ENCODE data around the gene PTPRT.

Gene PTPRT

DNA sequence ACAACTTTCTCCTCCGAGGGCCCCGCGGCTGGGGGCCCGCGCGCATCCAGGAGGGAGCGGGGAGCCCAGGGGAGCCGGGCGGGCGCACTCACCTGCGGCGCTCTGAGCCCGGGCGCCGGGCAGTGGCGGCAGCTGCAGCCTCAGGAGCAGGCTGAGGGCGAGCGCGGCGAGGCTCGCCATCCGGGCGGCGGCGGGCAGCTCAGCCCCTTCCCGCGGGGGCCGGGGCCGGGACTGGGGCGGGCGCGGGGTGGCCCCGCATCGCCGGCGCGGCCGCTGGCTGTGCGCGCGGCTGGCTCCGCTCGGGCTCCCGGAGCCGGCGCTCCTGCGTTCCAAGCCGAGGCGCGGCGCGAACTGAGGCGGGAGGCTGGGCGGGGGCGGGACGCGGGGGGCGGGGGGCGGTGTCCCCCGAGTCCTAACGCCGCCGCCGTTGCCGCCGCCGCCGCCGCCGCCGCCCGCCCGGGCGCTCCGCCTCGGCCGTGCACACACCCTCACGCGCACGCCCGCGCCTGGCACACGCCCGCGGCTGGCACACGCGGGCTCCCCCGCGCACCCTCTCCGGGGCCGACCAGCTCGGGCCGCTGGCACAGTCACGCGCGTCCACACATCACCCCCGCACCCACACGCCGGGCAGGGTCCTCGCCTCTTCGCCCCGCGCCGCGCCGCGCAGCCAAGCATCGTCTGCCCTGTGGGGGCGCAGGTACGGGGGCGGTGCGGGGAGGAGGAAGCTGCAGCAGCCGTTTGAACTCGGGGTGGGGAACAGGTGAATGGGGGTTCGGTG lies at the start of gene PTPRT:
PTPRT (minus strand) TSS at position 353 of the 778 bp plus-strand sequence; CDS start at position 180, 173 bp downstream.
- TF ChIP-seq ZNF274 (IDR thresholded peaks at IDR 0.05; ENCODE audit: low read depth, low read length), result no peak
- no peak within 1 kb of the TSS for H3K4me3 ChIP-seq (ENCODE audit: low read length)

DNA sequence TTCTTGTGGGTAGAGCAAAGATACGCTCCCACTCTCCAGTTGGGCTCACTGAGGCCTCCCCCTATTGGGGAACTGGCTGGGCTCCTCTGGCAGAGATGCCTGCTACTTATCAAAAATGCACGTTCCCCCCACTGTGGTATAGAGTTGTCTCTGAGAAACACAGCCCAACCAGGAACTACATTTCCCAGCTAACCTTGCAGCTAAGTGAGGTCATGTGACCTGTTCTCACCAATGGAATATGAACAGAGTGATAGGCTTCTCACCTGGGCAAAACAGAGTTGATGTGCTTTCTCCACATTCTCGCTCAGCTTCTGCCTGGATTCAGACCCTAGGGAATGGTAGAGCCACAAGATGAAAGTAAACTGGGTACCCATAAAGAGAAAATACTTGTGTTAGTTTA lies 49.1 kb upstream of the PTPRT start:
- no peak overlapping the region for H3K4me3 ChIP-seq (ENCODE audit: low read length)
- TF ChIP-seq ZNF274 (IDR thresholded peaks at IDR 0.05; ENCODE audit: low read depth, low read length), result no peak

DNA sequence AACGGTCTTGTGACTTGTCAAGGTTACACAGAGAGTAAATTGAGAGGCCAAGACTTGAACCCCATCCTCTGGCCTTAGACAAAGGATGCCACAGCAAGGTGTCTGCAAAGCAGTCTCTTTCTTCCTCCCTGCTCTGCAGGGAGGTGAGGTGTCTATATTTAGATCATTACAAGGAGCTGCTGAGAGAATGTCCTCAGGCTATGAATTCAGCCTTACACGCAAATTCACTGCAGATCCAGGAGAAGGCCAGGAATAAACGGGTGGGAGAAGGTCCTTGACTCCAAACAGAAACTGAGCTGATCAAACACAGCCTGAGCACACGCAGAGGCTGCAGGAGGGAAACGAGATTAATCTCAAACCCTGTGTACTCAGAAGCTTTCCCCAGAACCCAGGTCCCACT lies 48.6 kb upstream of the PTPRT start:
- TF ChIP-seq ZNF274 (IDR thresholded peaks at IDR 0.05; ENCODE audit: low read depth, low read length), result no peak
- H3K4me3 ChIP-seq (ENCODE audit: low read length), result no peak overlapping the region

DNA sequence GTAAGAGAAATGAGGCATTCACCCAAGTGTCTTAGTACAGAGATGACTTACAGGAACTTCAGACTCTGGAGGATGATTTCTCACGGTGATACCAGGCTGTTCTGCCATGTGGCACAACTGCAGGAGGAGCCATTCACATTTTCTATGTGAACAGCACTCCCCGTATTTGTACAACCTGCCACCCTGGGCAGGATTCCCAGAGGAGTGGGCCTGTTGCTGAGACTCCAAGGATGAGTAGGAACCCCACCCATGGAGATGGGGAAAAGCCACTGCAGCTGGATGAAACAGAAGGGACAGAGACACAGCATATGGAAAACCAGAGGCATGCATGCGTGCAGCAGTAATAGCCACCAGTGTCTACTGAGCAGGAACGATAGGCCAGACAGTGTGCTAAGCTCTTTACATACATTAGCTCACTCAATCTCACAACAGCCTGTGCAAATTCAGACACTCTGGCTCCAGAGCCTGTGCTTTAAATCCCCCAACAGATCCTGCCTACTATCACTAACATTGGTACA lies 48.0 kb upstream of the PTPRT start:
- no peak for TF ChIP-seq ZNF274 (IDR thresholded peaks at IDR 0.05; ENCODE audit: low read depth, low read length)
- no peak overlapping the region for H3K4me3 ChIP-seq (ENCODE audit: low read length)

DNA sequence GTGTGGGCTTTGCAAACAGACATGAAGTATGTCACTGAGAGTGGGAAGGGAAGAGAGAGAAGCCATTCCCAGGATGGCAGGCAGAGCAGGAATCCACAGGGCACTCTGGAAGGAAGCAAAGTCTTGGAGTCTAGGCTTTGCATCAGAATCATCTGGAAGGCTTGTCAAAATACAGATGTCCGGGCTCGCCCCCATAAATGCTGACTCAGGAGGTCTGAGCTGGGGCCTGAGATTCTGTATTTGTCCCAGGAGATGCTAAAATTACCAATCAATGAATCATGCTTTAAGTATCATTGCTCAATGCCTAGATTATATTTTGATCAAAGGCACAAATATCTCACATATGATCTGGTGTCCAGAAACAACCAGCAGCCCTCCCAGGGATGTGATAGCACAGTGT lies 46.3 kb upstream of the PTPRT start:
- TF ChIP-seq ZNF274 (IDR thresholded peaks at IDR 0.05; ENCODE audit: low read depth, low read length), result no peak
- H3K4me3 ChIP-seq (ENCODE audit: low read length), result no peak overlapping the region

DNA sequence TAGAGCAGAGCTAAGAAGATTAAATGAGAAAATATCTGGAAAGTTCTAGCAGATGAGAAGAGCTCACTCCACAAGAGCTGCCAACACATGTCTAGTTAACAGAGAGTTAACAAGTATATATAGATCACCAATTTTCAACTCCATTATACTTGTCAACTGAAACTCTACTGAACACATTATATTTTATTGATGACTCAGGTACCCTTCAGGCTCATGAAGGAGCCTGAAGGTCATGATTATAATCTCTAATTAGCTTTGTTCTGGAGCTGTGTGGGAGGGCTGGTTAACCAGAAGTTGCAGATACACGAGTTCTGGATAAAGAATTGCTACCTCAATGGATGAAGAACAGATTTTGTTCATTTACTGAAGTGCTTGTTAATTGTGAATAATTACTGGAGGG lies 42.1 kb upstream of the PTPRT start:
- TF ChIP-seq ZNF274 (IDR thresholded peaks at IDR 0.05; ENCODE audit: low read depth, low read length), result no peak
- H3K4me3 ChIP-seq (ENCODE audit: low read length), result no peak overlapping the region

DNA sequence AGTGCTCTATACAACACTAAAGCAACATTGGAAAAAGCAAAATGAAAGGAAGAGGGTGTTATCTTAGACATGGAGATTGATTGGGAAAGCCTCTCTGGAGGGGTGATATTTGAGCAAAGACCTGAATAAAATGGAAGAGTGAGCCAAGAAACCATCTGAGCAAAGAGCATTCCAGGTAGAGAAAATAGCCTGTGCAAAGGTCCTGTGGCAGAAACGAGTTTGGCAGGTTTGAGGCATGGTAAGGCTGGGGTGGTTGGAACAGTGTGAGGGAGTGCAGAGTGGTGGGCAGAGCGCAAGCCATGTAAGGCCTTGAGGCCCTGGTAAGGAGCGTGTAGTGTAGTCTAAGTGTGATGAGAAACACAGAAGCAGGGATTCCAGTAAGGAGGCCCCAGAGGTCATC lies 40.0 kb upstream of the PTPRT start:
- TF ChIP-seq ZNF274 (IDR thresholded peaks at IDR 0.05; ENCODE audit: low read depth, low read length), result no peak
- no peak overlapping the region for H3K4me3 ChIP-seq (ENCODE audit: low read length)

DNA sequence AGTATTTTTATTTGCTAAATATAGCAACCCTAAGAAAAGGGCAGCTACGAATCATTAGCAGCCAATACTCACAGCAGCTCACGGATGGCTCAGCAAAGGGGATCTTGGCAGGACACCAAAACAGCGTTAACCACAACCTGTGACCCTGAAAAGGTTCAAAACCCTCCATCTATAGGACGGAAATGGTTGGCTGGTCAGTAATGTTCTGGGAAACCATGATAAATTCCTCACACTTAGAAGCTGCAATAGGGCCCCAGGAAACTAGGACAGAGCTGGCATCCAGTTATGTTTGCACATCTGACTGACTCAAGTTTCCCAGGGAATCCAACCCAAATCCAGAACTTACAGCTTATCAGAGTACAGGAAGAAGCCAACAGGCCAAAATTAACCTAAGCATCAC lies 30.9 kb upstream of the PTPRT start:
- H3K4me3 ChIP-seq (ENCODE audit: low read length), result no peak overlapping the region
- no peak for TF ChIP-seq ZNF274 (IDR thresholded peaks at IDR 0.05; ENCODE audit: low read depth, low read length)

DNA sequence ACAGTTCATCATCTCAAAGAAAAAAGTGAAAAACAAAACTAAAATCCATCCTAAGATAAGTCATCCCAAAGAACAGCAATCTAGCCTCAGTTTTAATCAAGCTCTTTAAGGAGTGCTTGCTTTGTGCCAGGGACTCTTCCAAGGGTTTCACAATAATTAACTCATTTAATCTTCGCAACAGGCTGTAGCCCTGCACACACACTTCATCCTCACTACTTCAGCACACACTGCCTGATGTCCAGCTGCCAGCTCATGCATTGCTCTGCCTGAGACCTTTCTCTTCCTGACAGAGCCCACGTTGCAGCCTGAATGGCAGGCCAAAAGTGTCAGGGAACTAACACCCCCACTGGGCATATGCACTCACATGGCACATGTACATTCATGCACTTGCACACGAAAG lies 21.2 kb upstream of the PTPRT start:
- H3K4me3 ChIP-seq (ENCODE audit: low read length), result no peak overlapping the region
- TF ChIP-seq ZNF274 (IDR thresholded peaks at IDR 0.05; ENCODE audit: low read depth, low read length), result no peak

DNA sequence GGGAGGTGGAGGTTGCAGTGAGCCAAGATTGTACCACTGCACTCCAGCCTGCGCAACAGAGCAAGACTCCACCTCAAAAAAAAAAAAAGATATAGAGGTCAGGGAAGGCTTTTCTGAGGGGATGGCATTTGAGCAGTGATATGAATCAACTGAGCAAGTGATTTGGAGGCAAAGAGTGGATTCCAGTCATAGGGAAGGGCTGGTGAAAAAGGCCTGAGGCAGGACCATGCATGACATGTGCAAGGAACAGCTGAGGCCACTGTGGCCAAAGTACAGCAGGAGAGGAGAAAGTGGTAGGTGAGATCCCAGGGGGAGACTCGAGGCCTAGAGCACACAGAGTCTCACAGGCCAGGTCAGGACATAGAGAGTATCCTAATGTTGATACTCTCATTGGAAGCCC lies 20.1 kb upstream of the PTPRT start:
- TF ChIP-seq ZNF274 (IDR thresholded peaks at IDR 0.05; ENCODE audit: low read depth, low read length), result no peak
- no peak overlapping the region for H3K4me3 ChIP-seq (ENCODE audit: low read length)

DNA sequence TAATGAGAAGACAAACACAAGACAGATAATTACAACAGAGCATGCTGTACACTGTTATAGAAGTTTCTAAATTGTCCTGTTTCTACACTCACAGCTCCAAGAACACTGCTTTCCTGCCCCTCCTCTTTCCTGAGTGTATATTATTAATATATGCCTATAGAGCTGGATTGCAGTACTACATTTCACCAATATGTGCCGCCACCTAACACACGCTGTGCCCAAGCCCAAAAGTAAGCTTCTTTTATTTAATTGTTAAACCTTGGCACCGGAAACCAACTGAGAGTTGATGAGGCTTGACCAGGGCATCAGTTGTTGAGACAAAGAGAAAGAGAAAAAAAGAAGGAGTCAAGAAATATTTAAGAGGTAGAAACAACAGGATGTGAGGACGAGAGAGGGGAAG lies 16.0 kb upstream of the PTPRT start:
- H3K4me3 ChIP-seq (ENCODE audit: low read length), result no peak overlapping the region
- TF ChIP-seq ZNF274 (IDR thresholded peaks at IDR 0.05; ENCODE audit: low read depth, low read length), result no peak

DNA sequence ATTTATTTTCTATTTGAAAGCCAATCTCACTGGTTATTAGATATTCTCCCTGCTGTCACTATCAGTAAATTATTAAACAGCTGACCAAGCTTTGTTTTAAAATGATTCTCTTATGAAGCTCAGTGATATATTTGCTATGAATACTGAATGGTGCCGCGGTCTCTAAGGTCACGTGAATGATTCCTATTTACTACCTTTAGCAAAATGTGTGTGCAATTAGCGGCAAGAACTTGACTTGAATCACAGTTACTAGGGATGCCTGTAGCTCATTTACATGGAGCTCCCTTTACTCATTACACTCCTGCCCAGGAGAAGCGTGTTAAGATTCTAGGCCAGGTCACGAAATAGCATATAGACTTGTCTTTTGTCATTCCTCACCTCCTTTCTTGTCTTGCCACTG lies 12.4 kb upstream of the PTPRT start:
- H3K4me3 ChIP-seq (ENCODE audit: low read length), result no peak overlapping the region
- TF ChIP-seq ZNF274 (IDR thresholded peaks at IDR 0.05; ENCODE audit: low read depth, low read length), result no peak

DNA sequence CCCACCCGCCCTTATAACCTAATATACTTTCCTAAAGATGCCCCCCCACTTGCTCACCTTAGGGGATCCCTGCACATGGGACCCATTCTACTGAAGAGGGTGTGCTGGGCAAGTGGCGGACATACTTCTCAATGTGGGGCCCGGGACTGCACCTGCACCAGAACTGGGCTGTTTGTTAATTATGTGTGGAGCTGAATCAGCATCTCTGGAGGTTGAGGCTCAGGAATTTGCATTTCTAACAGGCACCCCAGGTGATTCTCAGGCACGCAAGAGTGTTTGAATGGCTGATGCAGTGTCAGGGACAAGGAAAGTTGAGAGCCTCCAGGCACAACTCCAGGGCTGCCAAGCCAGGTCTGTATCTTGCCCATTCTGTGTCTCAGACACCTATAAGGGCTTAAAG lies 8.9 kb upstream of the PTPRT start:
- no peak overlapping the region for H3K4me3 ChIP-seq (ENCODE audit: low read length)
- no peak for TF ChIP-seq ZNF274 (IDR thresholded peaks at IDR 0.05; ENCODE audit: low read depth, low read length)

DNA sequence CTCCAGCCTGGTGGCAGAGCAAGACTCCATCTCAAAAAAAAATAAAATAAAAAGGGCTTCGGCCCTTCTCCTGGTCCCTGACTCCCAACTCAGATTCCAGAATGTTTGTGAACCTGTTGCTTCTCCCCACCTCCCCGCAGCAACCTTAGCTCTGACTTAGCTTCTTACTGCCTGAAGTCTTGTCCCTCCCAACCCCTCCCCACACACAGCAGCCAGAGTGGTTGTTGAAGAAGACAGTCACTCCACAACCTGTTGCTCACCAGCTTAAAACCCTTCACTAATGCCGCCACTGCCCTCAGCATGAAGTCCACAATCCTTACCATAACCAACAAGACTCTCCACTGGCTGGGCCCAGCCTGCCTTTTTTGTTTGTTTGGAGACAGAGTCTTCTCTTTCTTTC lies 6.5 kb upstream of the PTPRT start:
- TF ChIP-seq ZNF274 (IDR thresholded peaks at IDR 0.05; ENCODE audit: low read depth, low read length), result no peak
- no peak overlapping the region for H3K4me3 ChIP-seq (ENCODE audit: low read length)

DNA sequence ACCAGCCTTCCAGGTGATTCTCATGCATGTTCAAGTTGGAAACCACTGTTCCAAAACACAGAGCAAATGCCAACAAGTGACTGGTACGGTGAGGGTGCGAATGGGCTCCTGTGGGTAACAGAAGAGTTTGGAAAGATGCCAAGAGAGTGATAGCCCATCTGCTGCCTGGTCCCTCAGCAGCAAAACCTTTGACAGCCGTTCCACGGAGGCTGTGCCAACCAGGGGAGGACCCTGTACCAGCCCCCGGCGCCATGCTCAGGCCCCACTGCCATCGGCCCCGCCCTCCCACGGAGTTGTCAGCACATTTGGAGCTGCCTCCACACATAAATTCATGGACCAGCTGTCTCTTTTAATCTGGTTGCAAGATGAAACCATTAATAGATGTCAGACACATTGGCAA lies 4.4 kb upstream of the PTPRT start:
- H3K4me3 ChIP-seq (ENCODE audit: low read length), result no peak overlapping the region
- TF ChIP-seq ZNF274 (IDR thresholded peaks at IDR 0.05; ENCODE audit: low read depth, low read length), result no peak

DNA sequence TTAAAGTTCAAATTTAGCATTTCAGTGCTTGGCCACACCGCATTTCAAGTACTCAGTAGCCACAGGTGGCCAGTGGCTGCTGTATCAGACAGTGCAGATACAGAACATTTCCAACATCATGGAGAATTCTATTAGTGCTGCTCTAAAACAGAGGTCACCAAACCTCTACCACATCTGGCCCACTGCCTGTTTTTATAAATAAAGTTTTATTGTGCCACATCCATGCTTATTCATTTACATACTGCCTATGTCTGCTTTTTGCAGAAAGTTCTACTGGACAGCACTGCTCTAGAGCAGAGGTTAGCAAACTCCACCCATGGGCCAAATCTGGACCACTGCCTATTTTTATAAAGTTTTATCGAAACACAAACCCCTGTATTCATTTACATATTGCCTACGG lies 3.7 kb upstream of the PTPRT start:
- TF ChIP-seq ZNF274 (IDR thresholded peaks at IDR 0.05; ENCODE audit: low read depth, low read length), result no peak
- H3K4me3 ChIP-seq (ENCODE audit: low read length), result no peak overlapping the region
